Keratinocyte (primary cell): ENCODE measurements around the gene DLX4. TPM values are rescaled to one million over a fixed set of nuclear protein-coding genes. Genes with fewer than 3 reads are reported as not detected.

Source experiments
- DNase-seq: peaks from one replicate; pipeline ENCODE4 v3.0.0-alpha.2; 2011; ENCODE audit warnings: low read depth, missing footprints, low spot score
- FAIRE-seq: peaks from 2 replicates; lab custom pipeline; 2011; peaks lifted over from hg19 to GRCh38; lab: Jason Lieb, UNC
- H2AFZ ChIP-seq: 2 replicates; pipeline ENCODE4 v1.6.0; 2012; ENCODE audit warnings: low read length, control low read depth, inconsistent platforms; ENCODE audit not compliant: control insufficient read depth
- H3K27ac ChIP-seq: 2 replicates; pipeline ENCODE4 v1.5.1; 2011; ENCODE audit warnings: low read length; ENCODE audit not compliant: control insufficient read depth, insufficient read depth
- H3K27me3 ChIP-seq: 3 replicates; pipeline ENCODE4 v1.6.0; 2011; ENCODE audit warnings: low read length; ENCODE audit not compliant: control insufficient read depth, insufficient read depth; ENCODE audit errors: extremely low read depth
- H3K36me3 ChIP-seq, 2 experiments: 2 replicates in 1 of 2; 3 replicates in 1 of 2; pipeline ENCODE4 v1.5.1; 2011; ENCODE audit warnings: low read length in 2 of 2, mild to moderate bottlenecking in 1 of 2; ENCODE audit not compliant: control insufficient read depth in 2 of 2, insufficient read depth in 2 of 2; ENCODE audit errors: extremely low read depth in 1 of 2
- H3K4me1 ChIP-seq: 3 replicates; pipeline ENCODE4 v1.5.1; 2011; ENCODE audit warnings: low read length; ENCODE audit not compliant: control insufficient read depth, insufficient read depth; ENCODE audit errors: extremely low read depth
- H3K4me2 ChIP-seq: 3 replicates; pipeline ENCODE4 v1.6.0; 2011; ENCODE audit warnings: low read depth, low read length; ENCODE audit not compliant: control insufficient read depth, insufficient read depth; ENCODE audit errors: extremely low read depth
- H3K4me3 ChIP-seq, 3 experiments: fragments of 200-600 bp in 1 of 3; sonication (generic) in 1 of 3; 2 replicates in 2 of 3; 3 replicates in 1 of 3; pipeline ENCODE4 v1.5.1; 2011 to 2016; ENCODE audit warnings: low read length in 3 of 3, mild to moderate bottlenecking in 3 of 3, control low read depth in 2 of 3, inconsistent platforms in 1 of 3, low read depth in 1 of 3, mixed read lengths in 1 of 3, mixed run types in 1 of 3, moderate library complexity in 1 of 3; ENCODE audit not compliant: control insufficient read depth in 2 of 3, insufficient read depth in 2 of 3; ENCODE audit errors: extremely low read depth in 1 of 3
- H3K79me2 ChIP-seq: 2 replicates; pipeline ENCODE4 v1.6.0; 2012; ENCODE audit warnings: low read length; ENCODE audit not compliant: control insufficient read depth, insufficient read depth
- H3K9ac ChIP-seq: 3 replicates; pipeline ENCODE4 v1.6.0; 2011; ENCODE audit warnings: low read length; ENCODE audit not compliant: control insufficient read depth, insufficient read depth; ENCODE audit errors: extremely low read depth
- H3K9me1 ChIP-seq: 3 replicates; pipeline ENCODE4 v1.6.0; 2011; ENCODE audit warnings: low read length; ENCODE audit not compliant: control insufficient read depth, insufficient read depth; ENCODE audit errors: extremely low read depth
- H3K9me3 ChIP-seq: 2 replicates; pipeline ENCODE4 v1.5.1; 2012; ENCODE audit warnings: low read depth, low read length; ENCODE audit not compliant: control insufficient read depth
- H4K20me1 ChIP-seq: 3 replicates; pipeline ENCODE4 v1.6.0; 2011; ENCODE audit warnings: low read length; ENCODE audit not compliant: control insufficient read depth, insufficient read depth; ENCODE audit errors: extremely low read depth
- CTCF ChIP-seq, 3 experiments: IDR thresholded peaks in 1 of 3; conservative IDR thresholded peaks in 1 of 3; optimal IDR thresholded peaks in 1 of 3; 2 replicates in 2 of 3; 3 replicates in 1 of 3; pipeline versions ENCODE3 to v1.5.1; 2011; ENCODE audit warnings: low read length in 3 of 3, mild to moderate bottlenecking in 3 of 3, moderate library complexity in 2 of 3, control low read depth in 1 of 3, inconsistent platforms in 1 of 3; ENCODE audit not compliant: insufficient read depth in 2 of 3; ENCODE audit errors: extremely low read depth in 1 of 3
- EZH2 ChIP-seq: IDR thresholded peaks from one replicate; pipeline ENCODE4 v1.6.1; 2012; ENCODE audit warnings: inconsistent platforms, mild to moderate bottlenecking, low read length, moderate library complexity
- dilution Hi-C: fragments of 300-500 bp; cut with MboI; formaldehyde crosslinking; loops from one replicate; pipeline ENCODE4 v1.7.0; 2020; ENCODE audit warnings: low sequenced_read_pairs; ENCODE audit not compliant: extremely low pct_ligation_motif_present
- polyA plus RNA-seq, 5 experiments: library from polyadenylated mRNA; depleted of rRNA in 3 of 5; stranded (reverse) in 3 of 5; stranded (forward) in 1 of 5; unstranded in 1 of 5; fragments of >200 nt; gene quantifications; 1 replicate in 1 of 5; 2 replicates in 3 of 5; 3 replicates in 1 of 5; pipeline versions ENCODE4 v1.2.1 to v1.2.3, GENCODE V29; 2011 to 2012; ENCODE audit warnings: missing spikeins in 2 of 5, low read depth in 1 of 5, low replicate concordance in 1 of 5

Gene DLX4
- polyA plus RNA-seq, 1 donor (not counting 4 experiments of a cell fraction or from before 2014, with no cell fraction given) = 0.18 TPM

DNA sequence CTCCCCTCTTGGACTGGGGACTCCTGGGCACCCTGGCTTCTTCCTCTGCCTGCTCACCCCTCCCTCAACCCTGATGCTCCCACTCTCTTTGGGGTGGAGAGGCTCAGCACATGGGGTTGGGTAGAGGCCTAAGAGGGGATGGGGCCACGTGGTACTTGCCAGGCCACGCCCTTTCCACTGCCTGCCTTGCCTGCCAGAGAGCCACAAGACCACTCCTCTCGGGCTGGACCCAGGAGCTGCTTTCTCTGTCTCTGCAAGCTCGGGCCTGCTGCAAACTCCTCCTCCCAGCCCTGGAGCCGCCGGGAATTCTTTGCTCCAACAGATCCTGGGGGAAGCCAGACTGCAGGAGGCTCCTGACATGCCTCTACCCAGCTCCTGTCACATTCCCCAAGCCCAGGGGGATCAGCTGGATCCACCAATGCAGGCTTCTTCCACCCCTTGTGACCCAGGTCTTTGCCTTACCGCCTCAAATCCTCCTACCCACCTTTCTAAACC lies 11.8 kb downstream of the DLX4 start:
- Histone ChIP-seq H3K9me1 (no peaks in the 10 kb centered on the region), H3K27ac (no peak overlapping the region), H3K9me3 (no peaks in the 10 kb centered on the region), H4K20me1 (no peaks in the 10 kb centered on the region), H3K4me2 (peak overlapping the region; percentile 70), H3K79me2 (no peaks in the 10 kb centered on the region), H3K27me3 (no peaks in the 10 kb centered on the region), H3K36me3 (no peaks in the 10 kb centered on the region), H2AFZ (peak overlapping the region; percentile 61), H3K4me3 (peak overlapping the region in 1 of 3 experiments; percentile 18), H3K9ac (peak overlapping the region; percentile 25), H3K4me1 (peaks cover 67% of the 10 kb centered on the region)
- dilution Hi-C loops = no loop called here
- peak; percentile 96 for DNase-seq
- TF ChIP-seq EZH2 = no peak
- TF ChIP-seq CTCF (optimal IDR thresholded peaks at IDR 0.05 in 1 of 3, IDR thresholded peaks at IDR 0.05 in 1 of 3, conservative IDR thresholded peaks at IDR 0.05 in 1 of 3; ENCODE audit: extremely low read depth in 1 of 3, insufficient read depth in 2 of 3, low read length in 3 of 3) = no peak
- FAIRE-seq = peak; percentile 90

DNA sequence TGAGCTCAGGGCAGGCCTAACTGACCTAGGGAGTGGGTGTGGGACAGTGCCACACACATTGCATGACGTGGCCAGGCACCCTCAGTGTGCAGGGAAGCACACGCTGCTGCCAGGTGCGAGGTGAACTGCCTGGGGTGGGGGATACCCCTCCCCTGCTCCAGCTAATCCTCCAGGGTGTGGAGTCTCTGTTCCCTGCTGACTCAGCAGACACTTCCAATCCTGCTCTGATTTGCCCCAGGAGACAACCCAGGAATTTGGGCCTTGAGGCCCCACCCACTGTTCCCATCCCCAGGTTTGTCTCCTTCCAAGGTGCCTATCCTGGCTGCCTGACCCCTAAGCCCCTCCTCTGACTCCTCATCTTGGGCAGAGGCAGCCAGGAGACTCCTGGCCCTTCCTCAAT lies 15.3 kb downstream of the DLX4 start:
- H3K27ac ChIP-seq = no peak overlapping the region
- TF ChIP-seq EZH2 (no peak), CTCF (optimal IDR thresholded peaks at IDR 0.05 in 1 of 3, IDR thresholded peaks at IDR 0.05 in 1 of 3, conservative IDR thresholded peaks at IDR 0.05 in 1 of 3; ENCODE audit: extremely low read depth in 1 of 3, insufficient read depth in 2 of 3, low read length in 3 of 3) (no peak)
- peak overlapping the region; percentile 33 for H3K4me2 ChIP-seq
- DNase-seq = no peak
- no peaks in the 10 kb centered on the region for H3K9me3 ChIP-seq
- H3K4me3 ChIP-seq = no peak overlapping the region
- no peak overlapping the region for H2AFZ ChIP-seq
- FAIRE-seq = peak; percentile 53
- peaks cover 42% of the 10 kb centered on the region for H3K4me1 ChIP-seq
- H3K9me1 ChIP-seq = no peaks in the 10 kb centered on the region
- no peaks in the 10 kb centered on the region for H3K36me3 ChIP-seq
- H3K79me2 ChIP-seq = no peaks in the 10 kb centered on the region
- H3K27me3 ChIP-seq = peaks cover 20% of the 10 kb centered on the region
- H4K20me1 ChIP-seq = no peaks in the 10 kb centered on the region
- dilution Hi-C loops = no loop called here
- H3K9ac ChIP-seq = no peak overlapping the region
